Measurements from ENCODE around the gene BBS12. TPM values are rescaled to one million over a fixed set of nuclear protein-coding genes. Genes with fewer than 3 reads are reported as not detected.

The BBS12 gene
- total and polyA plus RNA-seq, 9 of the 15 experiments (the other 6 are each of a cell fraction or from before 2014, with no cell fraction given), result 2.7 to 6.5 (median 3.3) TPM

GRCh38 chr4:122766353-122766705 lies 33.8 kb downstream of the BBS12 start:
- no peak overlapping the region for H3K4me3 ChIP-seq
- CTCF ChIA-PET (ENCODE audit: low intra/inter-chr PET ratio), result no interaction called here
- ATAC-seq (no peak), FAIRE-seq (no peak), DNase-seq (ENCODE audit: extremely low read depth in 1 of 4, low spot score in 3 of 4) (no peak)
- H3K9ac ChIP-seq (ENCODE audit: insufficient read depth in 1 of 2, low read depth in 2 of 2, low read length in 2 of 2), result no peak overlapping the region
- 51% methylated on average over 3 of the region's 3 CpGs for WGBS (ENCODE audit: insufficient coverage, low coverage, missing lambda C conversion rate)
- H2AFZ ChIP-seq (ENCODE audit: low read depth, low read length), result no peak overlapping the region
- no TSS peak for BruUV-seq (replicated peaks)
- no peaks in the 10 kb centered on the region for H3K36me3 ChIP-seq (ENCODE audit: control insufficient read depth, insufficient read depth, low read length)
- H3K79me2 ChIP-seq (ENCODE audit: control insufficient read depth, insufficient read depth, low read length), result no peaks in the 10 kb centered on the region
- peak overlapping the region; percentile 63; the same call in 2 of the 3 replicates for H3K27ac ChIP-seq (ENCODE audit: extremely low read depth, low read depth, low read length)
- POLR2A ChIA-PET, result interaction anchor here (1.6 to 4.5 kb wide), 3 partner anchors 9 to 156 kb away, joined by 4 to 13 read pairs (median 4); partner anchors contain the start of gene NUDT6
- no peak overlapping the region for H3K4me2 ChIP-seq (ENCODE audit: insufficient read depth, low read length)
- no peaks in the 10 kb centered on the region for H3K9me1 ChIP-seq (ENCODE audit: control insufficient read depth, insufficient read depth, low read length)
- TF ChIP-seq RBM25 (IDR thresholded peaks at IDR 0.05; ENCODE audit: low read depth, low read length, severe bottlenecking) (peak; percentile 97), SMARCA5 (IDR thresholded peaks at IDR 0.05) (peak; percentile 75; the same call in 1 of the 2 replicates), RUNX1 (IDR thresholded peaks at IDR 0.05; ENCODE audit: low read depth) (no peak), DACH1 (IDR thresholded peaks at IDR 0.05; ENCODE audit: partially characterized antibody) (peak; percentile 16), ZNF316 (IDR thresholded peaks at IDR 0.05) (peak; percentile 43; the same call in 1 of the 2 replicates), FOXJ2 (tag; IDR thresholded peaks at IDR 0.05) (0 out of 2 replicates have a peak, but pooled peaks have one; percentile 3), RCOR1 (IDR thresholded peaks at IDR 0.05; ENCODE audit: borderline replicate concordance in 1 of 2, low read depth in 2 of 2, low read length in 2 of 2) (peak in 1 of 2 experiments; percentile 69; a peak in 2 of 4 replicates), HDAC2 (IDR thresholded peaks at IDR 0.05) (peak; percentile 50), ADNP (tag; IDR thresholded peaks at IDR 0.05) (peak; percentile 72), CHD4 (IDR thresholded peaks at IDR 0.05; ENCODE audit: insufficient read depth, insufficient replicate concordance, low read depth, low read length, poor library complexity, severe bottlenecking) (peak; percentile 53), CXXC5 (CRISPR knock-in tag; IDR thresholded peaks at IDR 0.05) (no peak), BCOR (IDR thresholded peaks at IDR 0.05) (peak; percentile 97), HMG20B (CRISPR knock-in tag; IDR thresholded peaks at IDR 0.05) (no peak), THRAP3 (IDR thresholded peaks at IDR 0.05; ENCODE audit: borderline replicate concordance) (no peak), KDM1A (IDR thresholded peaks at IDR 0.05) (peak; percentile 79 to 92)
- TF ChIP-seq, protein P1, sequence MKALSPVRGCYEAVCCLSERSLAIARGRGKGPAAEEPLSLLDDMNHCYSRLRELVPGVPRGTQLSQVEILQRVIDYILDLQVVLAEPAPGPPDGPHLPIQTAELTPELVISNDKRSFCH (CRISPR knock-in tag; IDR thresholded peaks at IDR 0.05), result no peak
- TF ChIP-seq, protein P1 (tag; IDR thresholded peaks at IDR 0.05), result no peak
- peaks cover 10 to 37% of the 10 kb centered on the region in 2 experiments; a peak in 3 of 5 replicates for H3K4me1 ChIP-seq (replicated peaks in 1 of 2; ENCODE audit: control insufficient read depth in 2 of 2, insufficient read depth in 2 of 2, low read length in 2 of 2)
- in situ Hi-C loops (cut with MboI) (no loop called here), intact Hi-C loops (cut with micrococcal nuclease) (no loop called here)
- H3K9me3 ChIP-seq (replicated peaks; ENCODE audit: control insufficient read depth, insufficient read depth, low read depth, low read length), result no peaks in the 10 kb centered on the region
- no peaks in the 10 kb centered on the region for H4K20me1 ChIP-seq (replicated peaks; ENCODE audit: control insufficient read depth, insufficient read depth, low read length)
- no peaks in the 10 kb centered on the region for H3K27me3 ChIP-seq (ENCODE audit: control insufficient read depth in 2 of 2, insufficient read depth in 2 of 2, low read length in 2 of 2)

All from K562 (cell line).